HepG2 (cell line): ENCODE measurements around the gene CD151. TPM values are rescaled to one million over a fixed set of nuclear protein-coding genes. Genes with fewer than 3 reads are reported as not detected.

Experiments
- ATAC-seq: fragments of 200-7000 bp; cut with Tn5 transposase; 3 replicates; pipeline ENCODE4 v1.9.1; 2020; ENCODE audit warnings: mild to moderate bottlenecking, moderate library complexity
- BruUV-seq: library from RNA; stranded (reverse); fragments of 400-500 nt; replicated peaks from 2 replicates; lab custom pipeline; 2021; lab: Mats Ljungman, UMichigan
- CTCF ChIA-PET: fragments of 300-600 bp; formaldehyde crosslinking; extraction: SDS; loops from one replicate; lab custom pipeline; 2021; ENCODE audit warnings: low total read pairs, inconsistent platforms, low intra/inter-chr PET ratio; lab: Yijun Ruan, JAX
- POLR2A ChIA-PET: fragments of 350-600 bp; sonication (Branson Sonifier 250); formaldehyde crosslinking; loops from one replicate; lab custom pipeline; 2020; ENCODE audit warnings: antibody characterized with exemption, inconsistent platforms; lab: Yijun Ruan, JAX
- DNase-seq: peaks from one replicate; pipeline ENCODE4 v3.0.0-alpha.2; 2015; ENCODE audit warnings: low spot score
- FAIRE-seq: peaks from 3 replicates; lab custom pipeline; 2011; peaks lifted over from hg19 to GRCh38; lab: Jason Lieb, UNC
- H2AFZ ChIP-seq: one replicate; pipeline ENCODE4 v1.6.1; 2011; ENCODE audit warnings: low read length, inconsistent platforms
- H3K27ac ChIP-seq: fragments of 300-600 bp; 3 replicates; pipeline ENCODE4 v1.8.0; 2011; ENCODE audit warnings: mixed run types, mild to moderate bottlenecking, mixed read lengths, low read length, inconsistent platforms; ENCODE audit not compliant: insufficient read depth; ENCODE audit errors: extremely low read length
- H3K27me3 ChIP-seq, 2 experiments: fragments of 200-600 bp in 1 of 2; 2 replicates in 1 of 2; 3 replicates in 1 of 2; pipeline versions ENCODE4 v1.6.0 to v1.8.0; 2011; ENCODE audit warnings: low read length in 2 of 2, mild to moderate bottlenecking in 2 of 2, moderate library complexity in 2 of 2, inconsistent platforms in 1 of 2; ENCODE audit not compliant: insufficient read depth in 2 of 2, control insufficient read depth in 1 of 2
- H3K36me3 ChIP-seq, 2 experiments: fragments of 200-600 bp in 1 of 2; replicated peaks in 1 of 2; 2 replicates in 1 of 2; 3 replicates in 1 of 2; pipeline versions ENCODE4 v1.5.1 to v1.8.0; 2011; ENCODE audit warnings: low read length in 2 of 2, inconsistent platforms in 1 of 2; ENCODE audit not compliant: insufficient read depth in 2 of 2, control insufficient read depth in 1 of 2
- H3K4me1 ChIP-seq: 2 replicates; pipeline ENCODE4 v1.5.1; 2012; ENCODE audit warnings: low read length, inconsistent platforms; ENCODE audit not compliant: insufficient read depth
- H3K4me2 ChIP-seq: 2 replicates; pipeline ENCODE4 v1.6.0; 2011; ENCODE audit warnings: low read depth, low read length, inconsistent platforms
- H3K4me3 ChIP-seq, 3 experiments: fragments of 200-600 bp in 1 of 3; sonication (generic), shearing (Covaris generic) in 1 of 3; replicated peaks in 1 of 3; 2 replicates each; pipeline ENCODE4 v1.5.1; 2011 to 2016; ENCODE audit warnings: low read length in 3 of 3, inconsistent platforms in 2 of 3, low read depth in 2 of 3, mild to moderate bottlenecking in 2 of 3, control low read depth in 1 of 3, mixed read lengths in 1 of 3; ENCODE audit not compliant: insufficient read depth in 1 of 3
- H3K79me2 ChIP-seq: one replicate; pipeline ENCODE4 v1.6.1; 2011; ENCODE audit warnings: low read length, inconsistent platforms; ENCODE audit not compliant: insufficient read depth
- H3K9ac ChIP-seq: 2 replicates; pipeline ENCODE4 v1.6.0; 2011; ENCODE audit warnings: mild to moderate bottlenecking, low read depth, low read length, inconsistent platforms; ENCODE audit not compliant: insufficient read depth
- H3K9me3 ChIP-seq: 2 replicates; pipeline ENCODE4 v1.5.1; 2012; ENCODE audit warnings: mild to moderate bottlenecking, low read length
- H4K20me1 ChIP-seq: 2 replicates; pipeline ENCODE4 v1.6.0; 2011; ENCODE audit warnings: inconsistent platforms, mild to moderate bottlenecking, low read length, moderate library complexity; ENCODE audit not compliant: insufficient read depth
- AGO2 ChIP-seq: fragments of 200-400 bp; formaldehyde crosslinking; optimal IDR thresholded peaks from 2 replicates; pipeline ENCODE3; 2017; ENCODE audit warnings: mild to moderate bottlenecking, low read depth, low read length, moderate library complexity
- AKAP8 ChIP-seq: sonication (generic); formaldehyde crosslinking; IDR thresholded peaks from 2 replicates; pipeline ENCODE4 v1.5.1; 2020; ENCODE audit warnings: mild to moderate bottlenecking, missing genetic modification reagents
- BRF2 ChIP-seq: sonication (generic); formaldehyde crosslinking; IDR thresholded peaks from 2 replicates; pipeline ENCODE4 v1.8.1; 2022; ENCODE audit warnings: mild to moderate bottlenecking, missing genetic modification reagents
- DR1 ChIP-seq: sonication (generic); formaldehyde crosslinking; IDR thresholded peaks from 2 replicates; pipeline ENCODE4 v1.8.0; 2021; ENCODE audit warnings: mild to moderate bottlenecking, missing genetic modification reagents, inconsistent platforms
- FUBP1 ChIP-seq: sonication (generic); formaldehyde crosslinking; IDR thresholded peaks from 2 replicates; pipeline ENCODE4 v1.5.1; 2020; ENCODE audit warnings: missing genetic modification reagents, mild to moderate bottlenecking, borderline replicate concordance
- HNRNPL ChIP-seq: fragments of 200-400 bp; formaldehyde crosslinking; IDR thresholded peaks from 2 replicates; pipeline ENCODE4 v1.6.1; 2017; ENCODE audit warnings: mild to moderate bottlenecking, low read depth, low read length
- KDM2A ChIP-seq: sonication (generic); formaldehyde crosslinking; IDR thresholded peaks from 2 replicates; pipeline ENCODE4 v1.4.0; 2020; ENCODE audit warnings: low read depth, missing genetic modification reagents, borderline replicate concordance
- POLR2G ChIP-seq: fragments of 200-400 bp; formaldehyde crosslinking; IDR thresholded peaks from 2 replicates; pipeline ENCODE4 v1.6.1; 2018; ENCODE audit warnings: mild to moderate bottlenecking, low read depth, low read length, moderate library complexity
- RBM22 ChIP-seq: fragments of 200-400 bp; formaldehyde crosslinking; optimal IDR thresholded peaks from 2 replicates; pipeline ENCODE3; 2017; ENCODE audit warnings: mild to moderate bottlenecking, low read length, moderate library complexity
- ZBTB38 ChIP-seq: sonication (generic); formaldehyde crosslinking; IDR thresholded peaks from 2 replicates; pipeline ENCODE4 v1.5.1; 2020; ENCODE audit warnings: mild to moderate bottlenecking, missing genetic modification reagents
- ZC3H4 ChIP-seq: sonication (generic); formaldehyde crosslinking; IDR thresholded peaks from 2 replicates; pipeline ENCODE4 v1.4.0; 2020; ENCODE audit warnings: missing genetic modification reagents, borderline replicate concordance
- ZMYM4 ChIP-seq: sonication (generic); formaldehyde crosslinking; IDR thresholded peaks from 2 replicates; pipeline ENCODE4 v1.8.1; 2023; ENCODE audit warnings: mild to moderate bottlenecking, missing genetic modification reagents
- ZNF326 ChIP-seq: sonication (generic); formaldehyde crosslinking; IDR thresholded peaks from 2 replicates; pipeline ENCODE4 v1.4.0; 2020; ENCODE audit warnings: missing genetic modification reagents, borderline replicate concordance
- ZNF34 ChIP-seq: sonication (generic); formaldehyde crosslinking; IDR thresholded peaks from 2 replicates; pipeline ENCODE4 v1.4.0; 2020; ENCODE audit warnings: mild to moderate bottlenecking, missing genetic modification reagents, borderline replicate concordance
- ZNF766 ChIP-seq: sonication (generic); formaldehyde crosslinking; IDR thresholded peaks from 2 replicates; pipeline ENCODE4 v1.5.0; 2020; ENCODE audit warnings: missing genetic modification reagents, borderline replicate concordance
- ZNF780A ChIP-seq: sonication (generic); formaldehyde crosslinking; IDR thresholded peaks from 2 replicates; pipeline ENCODE4 v1.8.0; 2022; ENCODE audit warnings: mild to moderate bottlenecking, missing genetic modification reagents, moderate library complexity
- ZNF782 ChIP-seq: sonication (generic); formaldehyde crosslinking; IDR thresholded peaks from 2 replicates; pipeline ENCODE4 v1.4.0; 2020; ENCODE audit warnings: missing genetic modification reagents, mild to moderate bottlenecking, borderline replicate concordance
- WGBS: methylation state at CpG from one replicate; pipeline ENCODE4 v1.1.6; 2017; ENCODE audit warnings: low lambda C conversion rate; 5-methylcytosine and 5-hydroxymethylcytosine counted together
- in situ Hi-C: cut with HindIII; loops from 2 replicates; pipeline ENCODE4 v1.10.0; 2017; ENCODE audit warnings: low pct_unique_long_range_greater_than_20kb; ENCODE audit not compliant: extremely low pct_ligation_motif_present
- intact Hi-C: fragments of 100-400 bp; cut with micrococcal nuclease; formaldehyde crosslinking; loops from one replicate; pipeline ENCODE4 v1.10.0; 2022; ENCODE audit not compliant: unreplicated experiment
- polyA plus RNA-seq, 8 experiments: library from polyadenylated mRNA; depleted of rRNA in 3 of 8; stranded (reverse) in 7 of 8; unstranded in 1 of 8; fragments of >200 nt; fragmentation: Illumina TruSeq in 4 of 8; extraction: Trizol in 4 of 8; gene quantifications; 2 replicates each; pipeline versions ENCODE4 v1.2.1 to v1.2.3, GENCODE V29; 2011 to 2016; ENCODE audit warnings: low read depth in 4 of 8, missing spikeins in 1 of 8, mixed read lengths in 1 of 8; ENCODE audit not compliant: insufficient read depth in 1 of 8
- total RNA-seq, 5 experiments: library from RNA; depleted of rRNA; stranded (reverse); fragments of >200 nt; fragmentation: Illumina TruSeq; extraction: Trizol; gene quantifications; 2 replicates each; pipeline ENCODE4 v1.2.3, GENCODE V29; 2016; ENCODE audit warnings: low read depth in 1 of 5
- TF ChIP-seq, protein P1 (sequence below): sonication (generic); formaldehyde crosslinking; IDR thresholded peaks from 2 replicates; pipeline ENCODE4 v1.4.0; 2020; ENCODE audit warnings: missing genetic modification reagents, borderline replicate concordance

Gene CD151
- total and polyA plus RNA-seq, 2 of the 13 experiments (the other 11 are each of a cell fraction or from before 2014, with no cell fraction given): 125 to 197 TPM

DNA sequence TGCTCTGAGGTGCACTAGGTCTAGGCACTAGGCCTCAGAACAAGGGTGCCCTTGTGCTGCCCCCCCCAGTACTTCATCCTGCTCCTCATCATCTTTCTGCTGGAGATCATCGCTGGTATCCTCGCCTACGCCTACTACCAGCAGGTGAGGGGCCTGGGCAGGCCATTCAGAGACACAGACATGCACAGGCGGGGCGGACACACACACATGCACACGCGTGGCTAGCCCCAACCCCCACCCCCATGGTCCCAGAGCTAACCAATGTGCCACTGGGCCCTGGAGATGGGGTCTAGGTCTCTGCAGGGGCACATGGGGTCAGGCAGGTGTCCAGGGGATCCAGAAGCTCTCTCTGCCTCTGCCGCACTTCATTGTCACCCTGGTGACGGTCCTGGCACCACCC, 3.9 kb downstream of the CD151 start (continued):
- TF ChIP-seq, protein P1, sequence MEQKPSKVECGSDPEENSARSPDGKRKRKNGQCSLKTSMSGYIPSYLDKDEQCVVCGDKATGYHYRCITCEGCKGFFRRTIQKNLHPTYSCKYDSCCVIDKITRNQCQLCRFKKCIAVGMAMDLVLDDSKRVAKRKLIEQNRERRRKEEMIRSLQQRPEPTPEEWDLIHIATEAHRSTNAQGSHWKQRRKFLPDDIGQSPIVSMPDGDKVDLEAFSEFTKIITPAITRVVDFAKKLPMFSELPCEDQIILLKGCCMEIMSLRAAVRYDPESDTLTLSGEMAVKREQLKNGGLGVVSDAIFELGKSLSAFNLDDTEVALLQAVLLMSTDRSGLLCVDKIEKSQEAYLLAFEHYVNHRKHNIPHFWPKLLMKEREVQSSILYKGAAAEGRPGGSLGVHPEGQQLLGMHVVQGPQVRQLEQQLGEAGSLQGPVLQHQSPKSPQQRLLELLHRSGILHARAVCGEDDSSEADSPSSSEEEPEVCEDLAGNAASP (CRISPR knock-in tag): no peak
- TF ChIP-seq ZNF782 (no peak), ZNF780A (CRISPR knock-in tag) (0 out of 2 replicates have a peak, but pooled peaks have one; percentile 33)

DNA sequence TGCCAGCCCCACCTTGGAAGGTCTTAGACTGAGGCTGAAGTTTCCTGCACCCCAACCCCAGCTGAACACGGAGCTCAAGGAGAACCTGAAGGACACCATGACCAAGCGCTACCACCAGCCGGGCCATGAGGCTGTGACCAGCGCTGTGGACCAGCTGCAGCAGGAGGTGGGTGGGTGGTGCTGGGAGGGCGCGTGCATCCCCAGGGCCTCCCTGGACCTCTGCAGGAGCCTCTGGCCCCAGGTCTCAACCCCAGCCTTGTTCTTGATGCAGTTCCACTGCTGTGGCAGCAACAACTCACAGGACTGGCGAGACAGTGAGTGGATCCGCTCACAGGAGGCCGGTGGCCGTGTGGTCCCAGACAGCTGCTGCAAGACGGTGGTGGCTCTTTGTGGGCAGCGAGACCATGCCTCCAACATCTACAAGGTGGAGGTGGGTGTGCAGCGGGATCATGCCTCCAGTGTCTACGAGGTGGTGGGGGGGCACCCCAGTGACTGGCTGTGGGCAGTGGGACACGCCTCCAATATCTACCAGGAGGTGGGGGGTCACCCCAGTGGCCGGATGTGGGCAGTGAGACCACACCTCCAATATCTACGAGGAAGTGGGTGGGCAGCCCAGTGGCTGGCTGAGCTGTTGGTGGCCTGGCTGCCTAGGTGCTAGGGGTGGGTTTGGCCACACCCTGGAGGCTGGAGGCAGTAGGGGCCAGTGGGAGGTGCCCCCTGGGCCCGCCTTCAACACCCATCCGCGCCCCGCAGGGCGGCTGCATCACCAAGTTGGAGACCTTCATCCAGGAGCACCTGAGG, 4.6 kb downstream of the CD151 start:
- Histone ChIP-seq H2AFZ (no peak overlapping the region), H3K27ac (peak overlapping the region; percentile 53), H3K27me3 (no peaks in the 10 kb centered on the region), H3K9ac (no peak overlapping the region), H3K9me3 (no peaks in the 10 kb centered on the region), H3K4me2 (no peak overlapping the region), H3K36me3 (peaks cover 9 to 36% of the 10 kb centered on the region in 2 experiments), H4K20me1 (peaks cover 20% of the 10 kb centered on the region; the same call in 1 of the 2 replicates), H3K4me3 (no peak overlapping the region), H3K79me2 (peaks cover 36% of the 10 kb centered on the region), H3K4me1 (peaks cover 66% of the 10 kb centered on the region)
- intact Hi-C loops (no loop called here), in situ Hi-C loops (no loop called here)
- WGBS: 94% methylated on average over 11 of the region's 22 CpGs
- no peak for DNase-seq
- ATAC-seq: no peak
- FAIRE-seq: no peak
- POLR2A ChIA-PET: interaction anchor here (0.7 to 16.1 kb wide), 3 partner anchors 8 to 41 kb away, joined by 3 to 264 read pairs (median 141); partner anchors contain the start of genes CD151, CRACR2B and PNPLA2
- no TSS peak for BruUV-seq
- CTCF ChIA-PET: no interaction called here
- peak; percentile 97 for TF ChIP-seq AGO2
- peak; percentile 37; the same call in 1 of the 2 replicates for TF ChIP-seq POLR2G
- TF ChIP-seq ZC3H4: no peak
- no peak for TF ChIP-seq ZNF34
- TF ChIP-seq FUBP1 (CRISPR knock-in tag): no peak
- TF ChIP-seq KDM2A (CRISPR knock-in tag): 0 out of 2 replicates have a peak, but pooled peaks have one; percentile 5
- TF ChIP-seq BRF2 (CRISPR knock-in tag): no peak
- no peak for TF ChIP-seq ZNF326
- TF ChIP-seq AKAP8 (CRISPR knock-in tag): peak; percentile 81
- TF ChIP-seq ZBTB38 (CRISPR knock-in tag): no peak
- TF ChIP-seq HNRNPL: 0 out of 2 replicates have a peak, but pooled peaks have one; percentile 30
- TF ChIP-seq ZMYM4 (CRISPR knock-in tag): no peak
- TF ChIP-seq RBM22: peak; percentile 87
- TF ChIP-seq DR1: 0 out of 2 replicates have a peak, but pooled peaks have one; percentile 26
- no peak for TF ChIP-seq ZNF766
